Measurements from ENCODE around the gene LYVE1.

DNA sequence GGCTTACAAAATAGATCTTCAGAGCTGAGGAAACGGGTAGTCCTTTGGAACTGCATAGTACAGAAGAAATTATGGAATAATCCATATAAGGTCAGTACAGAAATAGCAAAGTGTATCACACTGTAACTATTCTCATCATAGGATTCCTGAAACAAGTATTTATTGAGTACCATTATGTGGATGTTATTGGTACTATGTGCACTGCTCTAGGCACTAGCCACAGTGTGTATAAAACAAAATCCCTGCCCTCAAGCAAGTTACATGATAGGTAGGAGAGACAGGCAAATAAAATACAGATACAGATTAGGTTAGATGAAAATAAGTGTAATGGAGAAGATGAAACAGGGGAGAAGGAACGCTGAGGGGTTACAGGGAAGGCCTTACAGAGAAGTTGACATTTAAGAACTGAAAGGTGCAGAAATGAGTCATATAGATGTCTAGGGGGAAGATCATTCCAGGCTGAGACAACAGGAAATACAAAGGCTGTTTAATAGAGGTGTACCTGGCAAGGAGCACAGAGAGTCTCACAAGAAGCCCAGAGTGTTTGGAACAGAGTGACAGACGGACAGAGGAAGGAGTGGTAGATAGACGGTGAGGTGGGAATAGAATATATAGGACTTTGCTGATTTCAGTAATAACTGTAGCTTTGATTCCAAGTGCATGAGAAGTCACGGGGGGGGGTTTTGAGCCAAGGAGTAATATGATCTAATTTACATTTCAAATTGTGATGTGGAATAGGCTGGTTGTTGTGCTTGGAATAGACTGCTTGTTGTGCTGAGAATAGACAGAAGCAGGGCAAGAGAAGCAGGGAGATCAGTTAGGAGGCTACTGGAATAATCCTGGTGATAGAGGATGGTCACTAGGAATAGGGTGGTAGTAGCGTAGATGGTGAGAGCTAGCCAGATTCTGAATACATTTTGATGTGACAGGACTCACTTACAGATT is 41.2 kb downstream of the LYVE1 start:
- TF ChIP-seq, protein P1, sequence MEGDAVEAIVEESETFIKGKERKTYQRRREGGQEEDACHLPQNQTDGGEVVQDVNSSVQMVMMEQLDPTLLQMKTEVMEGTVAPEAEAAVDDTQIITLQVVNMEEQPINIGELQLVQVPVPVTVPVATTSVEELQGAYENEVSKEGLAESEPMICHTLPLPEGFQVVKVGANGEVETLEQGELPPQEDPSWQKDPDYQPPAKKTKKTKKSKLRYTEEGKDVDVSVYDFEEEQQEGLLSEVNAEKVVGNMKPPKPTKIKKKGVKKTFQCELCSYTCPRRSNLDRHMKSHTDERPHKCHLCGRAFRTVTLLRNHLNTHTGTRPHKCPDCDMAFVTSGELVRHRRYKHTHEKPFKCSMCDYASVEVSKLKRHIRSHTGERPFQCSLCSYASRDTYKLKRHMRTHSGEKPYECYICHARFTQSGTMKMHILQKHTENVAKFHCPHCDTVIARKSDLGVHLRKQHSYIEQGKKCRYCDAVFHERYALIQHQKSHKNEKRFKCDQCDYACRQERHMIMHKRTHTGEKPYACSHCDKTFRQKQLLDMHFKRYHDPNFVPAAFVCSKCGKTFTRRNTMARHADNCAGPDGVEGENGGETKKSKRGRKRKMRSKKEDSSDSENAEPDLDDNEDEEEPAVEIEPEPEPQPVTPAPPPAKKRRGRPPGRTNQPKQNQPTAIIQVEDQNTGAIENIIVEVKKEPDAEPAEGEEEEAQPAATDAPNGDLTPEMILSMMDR (IDR thresholded peaks at IDR 0.05 in 4 of 5, conservative IDR thresholded peaks at IDR 0.05 in 1 of 5), result no peak
- TF ChIP-seq POLR2A (IDR thresholded peaks at IDR 0.05), result no peak
